HepG2 (cell line): ENCODE measurements around the gene NUDCD3.

Source experiments
- JUN ChIP-seq: sonication (generic); formaldehyde crosslinking; IDR thresholded peaks from 2 replicates; pipeline ENCODE4 v1.4.0; 2020; ENCODE audit warnings: mild to moderate bottlenecking, missing genetic modification reagents
- RAD21 ChIP-seq: fragments of 450-650 bp; formaldehyde crosslinking; IDR thresholded peaks from 2 replicates; pipeline ENCODE4 v1.5.0; 2020; ENCODE audit warnings: mild to moderate bottlenecking
- ZNF234 ChIP-seq: sonication (generic); formaldehyde crosslinking; conservative IDR thresholded peaks from 2 replicates; pipeline ENCODE4 v1.5.1; 2020; ENCODE audit warnings: mild to moderate bottlenecking, missing genetic modification reagents
- ZNF607 ChIP-seq: sonication (generic); formaldehyde crosslinking; IDR thresholded peaks from 2 replicates; pipeline ENCODE4 v1.5.1; 2020; ENCODE audit warnings: missing genetic modification reagents, mild to moderate bottlenecking, borderline replicate concordance
- ZNF891 ChIP-seq: sonication (generic); formaldehyde crosslinking; IDR thresholded peaks from 2 replicates; pipeline ENCODE4 v1.5.0; 2020; ENCODE audit warnings: mild to moderate bottlenecking, missing genetic modification reagents

DNA sequence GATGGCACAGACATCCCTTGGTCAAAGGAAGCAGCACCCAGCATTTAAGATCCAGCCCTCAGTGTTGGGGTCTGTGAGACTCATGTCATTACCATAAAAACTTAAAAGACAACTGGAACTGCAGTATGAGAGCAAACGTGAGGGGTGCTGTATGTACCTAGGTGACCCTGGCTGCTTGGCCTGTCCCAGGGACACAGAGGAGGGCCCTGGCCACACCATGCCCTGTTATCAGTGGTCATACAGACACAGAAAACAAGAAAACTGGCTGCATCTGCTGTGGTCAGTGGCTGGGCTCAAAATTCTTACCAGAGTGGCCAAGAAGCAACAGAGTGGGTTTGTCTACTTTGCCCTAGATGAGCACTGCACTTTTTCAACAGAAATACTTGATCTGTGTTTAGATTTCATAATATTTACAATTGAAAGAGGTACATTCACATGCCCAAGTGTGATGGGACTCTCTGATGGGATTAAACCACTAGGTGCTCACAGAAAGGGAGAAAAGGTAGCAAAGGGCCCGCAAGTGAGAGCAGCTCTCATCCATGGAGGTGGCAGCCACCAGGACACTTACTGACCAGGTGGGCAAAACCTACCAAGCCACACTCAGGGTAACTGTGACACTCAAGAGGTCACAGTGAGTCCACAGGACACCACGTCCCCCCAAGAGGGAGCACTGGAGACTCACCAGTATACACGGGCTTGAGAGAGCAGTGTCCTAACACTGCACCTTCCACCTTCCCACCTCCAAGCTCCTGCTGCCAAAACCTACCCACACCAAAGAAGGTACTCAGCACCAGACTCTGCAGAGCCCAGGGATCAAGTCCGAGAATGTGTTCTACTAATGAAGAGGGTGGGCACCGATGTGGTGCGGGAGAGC lies 97.0 kb downstream of the NUDCD3 start:
- TF ChIP-seq ZNF234 (CRISPR knock-in tag) = no peak
- TF ChIP-seq ZNF607 (CRISPR knock-in tag) = no peak
- TF ChIP-seq JUN = no peak
- no peak for TF ChIP-seq RAD21 (CRISPR knock-in tag)
- no peak for TF ChIP-seq ZNF891 (CRISPR knock-in tag)
